ENCODE results near the gene BDKRB1.

The BDKRB1 gene

DNA sequence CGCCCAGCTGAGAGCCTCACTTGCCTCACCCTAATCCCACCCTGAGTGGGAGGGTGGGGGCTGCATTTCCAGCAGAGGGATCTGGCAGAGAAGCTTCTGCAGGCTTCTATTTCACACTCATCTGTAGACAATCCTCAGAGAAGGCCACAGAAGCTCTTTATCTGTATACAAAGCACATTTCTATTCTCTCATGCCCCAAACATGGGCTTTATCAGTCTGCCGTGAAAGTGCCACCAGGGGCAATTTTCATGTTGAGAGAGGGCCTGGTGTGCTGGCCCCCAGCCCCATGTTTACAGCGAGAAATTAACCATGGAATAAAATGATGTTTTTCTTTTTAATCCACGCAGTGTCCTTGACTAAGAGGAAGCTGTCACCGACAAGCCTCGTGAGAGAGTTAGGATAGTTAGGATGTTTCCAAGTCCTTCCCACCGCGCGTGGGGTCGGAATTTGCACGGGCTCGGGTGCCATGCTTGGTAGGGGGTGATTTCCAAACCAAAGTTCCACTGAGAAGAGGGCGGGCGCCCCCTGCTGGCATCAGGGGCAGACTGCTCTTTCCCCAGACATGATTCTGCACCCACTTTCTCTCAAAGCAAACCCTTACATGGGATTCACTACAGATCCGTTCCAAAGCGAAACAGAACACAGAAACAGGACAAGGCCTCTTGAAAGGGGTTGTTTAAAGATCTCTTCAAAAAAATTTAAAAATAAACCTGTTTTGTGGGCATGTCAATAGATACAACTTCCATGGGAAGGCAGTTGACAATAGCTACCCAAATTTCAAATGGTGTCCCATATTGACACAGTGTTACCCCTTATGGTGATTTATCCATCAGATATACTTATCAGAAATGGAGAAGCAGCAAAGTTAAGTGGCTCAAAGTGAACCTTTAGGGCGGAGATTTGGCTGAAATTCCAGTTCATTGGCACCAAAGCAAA is 19.4 kb downstream of the BDKRB1 start:
- TF ChIP-seq, protein P1, sequence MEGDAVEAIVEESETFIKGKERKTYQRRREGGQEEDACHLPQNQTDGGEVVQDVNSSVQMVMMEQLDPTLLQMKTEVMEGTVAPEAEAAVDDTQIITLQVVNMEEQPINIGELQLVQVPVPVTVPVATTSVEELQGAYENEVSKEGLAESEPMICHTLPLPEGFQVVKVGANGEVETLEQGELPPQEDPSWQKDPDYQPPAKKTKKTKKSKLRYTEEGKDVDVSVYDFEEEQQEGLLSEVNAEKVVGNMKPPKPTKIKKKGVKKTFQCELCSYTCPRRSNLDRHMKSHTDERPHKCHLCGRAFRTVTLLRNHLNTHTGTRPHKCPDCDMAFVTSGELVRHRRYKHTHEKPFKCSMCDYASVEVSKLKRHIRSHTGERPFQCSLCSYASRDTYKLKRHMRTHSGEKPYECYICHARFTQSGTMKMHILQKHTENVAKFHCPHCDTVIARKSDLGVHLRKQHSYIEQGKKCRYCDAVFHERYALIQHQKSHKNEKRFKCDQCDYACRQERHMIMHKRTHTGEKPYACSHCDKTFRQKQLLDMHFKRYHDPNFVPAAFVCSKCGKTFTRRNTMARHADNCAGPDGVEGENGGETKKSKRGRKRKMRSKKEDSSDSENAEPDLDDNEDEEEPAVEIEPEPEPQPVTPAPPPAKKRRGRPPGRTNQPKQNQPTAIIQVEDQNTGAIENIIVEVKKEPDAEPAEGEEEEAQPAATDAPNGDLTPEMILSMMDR (IDR thresholded peaks at IDR 0.05): peak; percentile 86
- Histone ChIP-seq H3K4me3 (no peak overlapping the region), H3K27ac (no peak overlapping the region)
- no peak for DNase-seq (ENCODE audit: low spot score)

DNA sequence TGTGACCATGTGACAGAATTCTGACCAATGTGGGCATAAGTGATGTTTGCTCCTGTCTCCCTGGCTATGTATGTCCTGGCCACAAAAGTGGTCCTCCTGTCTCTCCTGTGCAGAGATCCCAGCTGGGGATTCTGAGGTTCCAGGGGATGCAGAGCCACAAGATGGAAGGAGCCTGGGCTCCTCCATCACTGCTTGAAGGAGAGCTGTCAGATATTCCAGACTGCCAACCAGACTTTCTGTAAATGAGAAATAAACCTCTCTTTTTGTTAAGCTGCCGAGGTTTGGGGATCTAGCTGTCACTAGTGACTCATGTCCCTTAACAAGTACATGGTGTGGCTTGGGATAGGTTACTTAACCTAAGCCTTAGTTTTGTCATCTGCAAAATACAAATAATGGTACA is 21.9 kb downstream of the BDKRB1 start:
- Histone ChIP-seq H3K27ac (no peak overlapping the region), H3K4me3 (no peak overlapping the region)
- DNase-seq (ENCODE audit: low spot score): no peak
- TF ChIP-seq, protein P1 (IDR thresholded peaks at IDR 0.05): no peak

DNA sequence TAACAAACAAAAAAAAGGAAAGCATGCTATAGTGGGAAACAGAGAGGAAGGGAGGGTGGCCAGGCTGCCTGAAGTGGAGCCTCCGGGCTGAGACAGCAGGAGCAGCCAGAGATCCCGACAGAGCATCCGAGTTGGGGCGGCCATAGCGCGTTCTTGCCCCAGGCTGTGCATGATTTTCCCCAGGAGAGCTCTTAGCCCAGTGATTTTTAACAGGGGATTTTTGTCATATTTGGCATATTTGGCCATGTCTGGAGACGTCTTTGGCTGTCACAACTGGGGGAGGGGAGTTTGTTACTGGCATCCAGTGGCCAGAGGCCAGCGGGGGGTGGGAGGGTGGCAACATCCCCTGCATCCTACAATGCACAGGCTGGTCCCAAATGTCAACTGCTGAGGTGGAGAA is 23.6 kb downstream of the BDKRB1 start:
- no peak for DNase-seq (ENCODE audit: low spot score)
- Histone ChIP-seq H3K27ac (no peak overlapping the region), H3K4me3 (no peak overlapping the region)
- TF ChIP-seq, protein P1 (IDR thresholded peaks at IDR 0.05): no peak

DNA sequence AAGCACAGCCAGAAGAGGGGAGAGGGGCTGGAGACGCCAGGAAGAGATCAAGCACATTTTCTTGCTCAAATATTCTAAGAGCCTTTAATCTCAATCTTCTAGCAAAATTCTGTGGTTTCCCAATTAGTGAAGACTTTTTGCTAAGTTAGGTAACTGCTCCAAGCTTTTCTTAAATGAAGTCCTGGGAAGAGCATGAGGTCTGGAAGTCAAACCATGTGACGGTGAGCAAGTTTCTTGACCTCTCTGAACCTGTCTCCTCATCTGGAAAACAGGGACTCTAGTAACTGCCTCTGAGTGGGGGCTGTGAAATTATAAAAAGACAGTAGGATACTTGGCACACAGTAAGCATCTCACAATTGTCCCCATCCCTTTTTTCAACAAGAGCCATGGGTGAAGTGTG is 24.1 kb downstream of the BDKRB1 start:
- DNase-seq (ENCODE audit: low spot score): no peak
- TF ChIP-seq, protein P1 (IDR thresholded peaks at IDR 0.05): no peak
- no peak overlapping the region for H3K4me3 ChIP-seq

DNA sequence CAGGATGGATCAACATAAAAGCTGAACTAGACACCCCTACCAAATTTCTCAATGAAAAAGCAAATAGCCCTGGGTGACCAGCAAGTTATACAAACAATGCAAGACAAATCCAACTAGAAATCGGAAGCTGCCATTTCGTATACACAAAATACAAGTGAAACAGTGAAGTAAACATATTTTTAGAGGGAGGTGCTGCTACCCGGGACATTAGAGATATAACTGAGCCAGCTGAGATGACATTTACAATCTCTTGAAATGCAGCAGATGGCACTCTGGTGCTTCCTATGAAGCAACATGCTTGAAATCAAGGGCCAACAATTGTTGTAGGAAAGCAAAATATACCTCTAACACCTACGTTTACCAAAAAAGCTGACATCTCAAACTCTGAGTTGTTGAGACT is 25.5 kb downstream of the BDKRB1 start:
- DNase-seq (ENCODE audit: low spot score): no peak
- TF ChIP-seq, protein P1 (IDR thresholded peaks at IDR 0.05): no peak
- no peak overlapping the region for H3K4me3 ChIP-seq
- H3K27ac ChIP-seq: no peak overlapping the region

More for the DNA sequence above, 24.1 kb downstream of the BDKRB1 start:
- no peak overlapping the region for H3K27ac ChIP-seq

DNA sequence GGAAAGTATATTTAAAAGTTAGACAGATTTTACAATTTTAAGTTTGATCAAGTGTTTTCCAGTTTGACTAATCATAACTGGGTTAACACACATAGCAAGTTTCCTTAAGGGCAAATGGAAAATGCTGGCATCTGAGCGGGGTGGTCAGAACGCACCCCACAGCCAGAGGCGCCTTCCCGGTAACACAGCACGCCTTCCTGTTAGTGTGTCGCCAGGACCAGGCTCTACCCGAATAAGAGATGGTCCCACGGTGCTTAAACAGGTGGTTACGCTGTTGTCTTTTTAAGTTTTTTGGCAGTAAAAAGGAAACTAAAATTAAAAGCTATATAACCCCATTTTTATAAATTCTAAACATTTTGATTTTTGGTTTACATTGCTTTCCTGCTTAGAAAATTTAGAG is 28.0 kb downstream of the BDKRB1 start:
- TF ChIP-seq, protein P1 (IDR thresholded peaks at IDR 0.05): no peak
- DNase-seq (ENCODE audit: low spot score): no peak
- no peak overlapping the region for H3K27ac ChIP-seq
- no peak overlapping the region for H3K4me3 ChIP-seq

DNA sequence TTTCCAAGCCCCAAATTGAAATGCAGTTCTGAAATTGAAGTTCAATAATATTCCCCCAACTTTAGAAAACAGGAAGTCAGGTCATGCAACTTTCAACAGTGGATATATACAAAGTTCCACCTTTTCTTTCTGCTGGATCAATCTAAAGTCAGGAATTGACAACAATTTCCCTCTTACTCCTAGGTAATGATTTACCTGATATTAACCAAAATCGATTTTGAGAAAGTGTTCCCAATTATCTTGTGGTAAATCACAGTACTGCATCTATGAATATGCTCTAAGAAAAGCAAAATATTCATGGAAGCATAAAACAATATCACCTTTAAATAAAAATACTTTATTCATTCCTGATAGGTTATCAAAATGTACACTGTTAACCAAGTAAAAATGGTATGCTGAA is 28.4 kb downstream of the BDKRB1 start:
- Histone ChIP-seq H3K4me3 (no peak overlapping the region), H3K27ac (no peak overlapping the region)
- TF ChIP-seq, protein P1 (IDR thresholded peaks at IDR 0.05): no peak
- no peak for DNase-seq (ENCODE audit: low spot score)

Measured in coronary artery (tissue), 2 donors.